Mucosa of descending colon (tissue), 3 donors: ENCODE data around the gene TNFRSF1A. TPM values are rescaled to one million over a fixed set of nuclear protein-coding genes. Genes with fewer than 3 reads are reported as not detected.

ENCODE experiments used
- ATAC-seq: fragments of 200-7000 bp; cut with Tn5 transposase; one replicate; pipeline ENCODE4 v1.9.1; 2020; ENCODE audit warnings: mild to moderate bottlenecking, moderate library complexity
- DNase-seq, 3 donors: peaks; one replicate each; pipeline ENCODE4 v3.0.0-alpha.2; 2020
- H3K36me3 ChIP-seq: fragments of 200-600 bp; one replicate; pipeline ENCODE4 v1.8.0; 2021; ENCODE audit warnings: low read depth, mild to moderate bottlenecking
- H3K4me1 ChIP-seq: fragments of 200-600 bp; one replicate; pipeline ENCODE4 v1.8.0; 2021; ENCODE audit warnings: low read depth, mild to moderate bottlenecking
- H3K4me3 ChIP-seq: fragments of 200-600 bp; one replicate; pipeline ENCODE4 v1.8.0; 2021; ENCODE audit warnings: mild to moderate bottlenecking
- H3K9me3 ChIP-seq: fragments of 200-600 bp; one replicate; pipeline ENCODE4 v1.8.0; 2021; ENCODE audit warnings: mild to moderate bottlenecking
- intact Hi-C, 2 donors: fragments of 100-400 bp; cut with DNase I in 1 of 2; cut with micrococcal nuclease in 1 of 2; formaldehyde crosslinking; loops; one replicate each; pipeline versions ENCODE4 v1.11.0 to v1.11.1; 2022; cut with DNase I, micrococcal nuclease
- long read RNA-seq, 2 donors: library from polyadenylated mRNA; unstranded; transcript quantifications; one replicate each; pipeline ENCODE4 v2.0.0, GENCODE V29; 2019 to 2021
- total RNA-seq, 3 donors: library from RNA; stranded (reverse); fragmentation: NEBNext Ultra II Directional in 2 of 3; extraction: Animal tissue kit (Norgen Biotek cat#: 25700) in 2 of 3; gene quantifications; one replicate each; pipeline versions ENCODE4 v1.2.1 to v1.2.4, GENCODE V29; 2021 to 2023
- TF ChIP-seq, protein P1 (sequence below): fragments of 200-600 bp; IDR thresholded peaks from one replicate; pipeline ENCODE4 v1.8.0; 2022; ENCODE audit warnings: antibody characterized with exemption, mild to moderate bottlenecking
- donor health status: DM: no; HTN: no; CAD: no; lungs with moderate emphysema.
- donor health status: DM: no; HTN: no; CAD: no.
- donor health status: DM: no; HTN: yes; CAD: no.

Gene TNFRSF1A
- total RNA-seq, result 100 to 1,000 TPM; 166 to 237 (median 211) TPM
- long read RNA-seq, donor 1, transcript TNFRSF1A-201 (10 exons, 2,223 nt), result major isoform, 97 of 151 reads
- long read RNA-seq, donor 1, partial matches to known transcripts, result 22 of 151 reads
- long read RNA-seq, donor 1, other reads (novel, unspliced or antisense), result 31 of 151 reads
- long read RNA-seq, donor 2, transcript TNFRSF1A-201 (10 exons, 2,223 nt), result major isoform, 39 of 55 reads
- long read RNA-seq, donor 2, partial matches to known transcripts, result 5 of 55 reads
- long read RNA-seq, donor 2, other reads (novel, unspliced or antisense), result 10 of 55 reads

DNA sequence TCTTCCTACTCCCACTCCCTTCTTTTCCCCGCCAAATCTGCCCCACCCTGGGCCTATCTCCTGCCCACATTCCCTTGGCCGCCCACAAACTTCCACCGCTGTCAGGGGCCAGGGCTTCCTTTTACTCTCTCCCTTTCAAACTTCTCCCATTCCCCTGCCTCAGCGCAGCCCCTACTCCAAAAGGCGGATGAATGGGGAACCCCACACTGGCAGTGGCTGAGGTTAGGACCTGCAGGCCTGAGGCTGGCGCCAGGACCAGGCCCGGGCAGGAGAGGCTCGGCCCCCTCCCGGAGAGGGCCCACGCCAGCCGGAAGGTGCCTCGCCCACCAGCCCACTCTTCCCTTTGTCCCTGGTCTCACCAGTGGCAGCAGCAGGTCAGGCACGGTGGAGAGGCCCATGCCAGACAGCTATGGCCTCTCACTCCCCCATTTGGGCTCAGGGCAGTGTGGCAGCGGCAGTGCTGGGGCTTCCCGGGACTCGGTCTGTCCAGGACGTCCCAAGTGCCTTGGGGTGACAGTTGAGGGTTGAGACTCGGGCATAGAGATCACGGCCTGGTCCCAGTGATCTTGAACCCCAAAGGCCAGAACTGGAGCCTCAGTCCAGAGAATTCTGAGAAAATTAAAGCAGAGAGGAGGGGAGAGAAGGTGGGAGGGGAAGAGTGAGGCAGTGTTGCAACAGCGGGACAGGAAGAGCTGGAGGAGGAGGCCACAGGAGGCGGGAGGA is at the start of gene TNFRSF1A:
Gene TNFRSF1A (minus strand): TSS at position 660 of the 723 bp plus-strand sequence. CDS start 262 bp downstream, at position 398.
- intact Hi-C loops, result no loop called here
- no peaks in the 10 kb centered on the region for H3K36me3 ChIP-seq
- peak; percentile 71 for ATAC-seq
- no peaks in the 10 kb centered on the region for H3K9me3 ChIP-seq
- TF ChIP-seq, protein P1, sequence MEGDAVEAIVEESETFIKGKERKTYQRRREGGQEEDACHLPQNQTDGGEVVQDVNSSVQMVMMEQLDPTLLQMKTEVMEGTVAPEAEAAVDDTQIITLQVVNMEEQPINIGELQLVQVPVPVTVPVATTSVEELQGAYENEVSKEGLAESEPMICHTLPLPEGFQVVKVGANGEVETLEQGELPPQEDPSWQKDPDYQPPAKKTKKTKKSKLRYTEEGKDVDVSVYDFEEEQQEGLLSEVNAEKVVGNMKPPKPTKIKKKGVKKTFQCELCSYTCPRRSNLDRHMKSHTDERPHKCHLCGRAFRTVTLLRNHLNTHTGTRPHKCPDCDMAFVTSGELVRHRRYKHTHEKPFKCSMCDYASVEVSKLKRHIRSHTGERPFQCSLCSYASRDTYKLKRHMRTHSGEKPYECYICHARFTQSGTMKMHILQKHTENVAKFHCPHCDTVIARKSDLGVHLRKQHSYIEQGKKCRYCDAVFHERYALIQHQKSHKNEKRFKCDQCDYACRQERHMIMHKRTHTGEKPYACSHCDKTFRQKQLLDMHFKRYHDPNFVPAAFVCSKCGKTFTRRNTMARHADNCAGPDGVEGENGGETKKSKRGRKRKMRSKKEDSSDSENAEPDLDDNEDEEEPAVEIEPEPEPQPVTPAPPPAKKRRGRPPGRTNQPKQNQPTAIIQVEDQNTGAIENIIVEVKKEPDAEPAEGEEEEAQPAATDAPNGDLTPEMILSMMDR, result no peak
- H3K4me1 ChIP-seq, result peaks cover 41% of the 10 kb centered on the region
- peak within 1 kb of the TSS; percentile 65 for H3K4me3 ChIP-seq
- peak; percentile 73 to 84 (median 82) for DNase-seq

DNA sequence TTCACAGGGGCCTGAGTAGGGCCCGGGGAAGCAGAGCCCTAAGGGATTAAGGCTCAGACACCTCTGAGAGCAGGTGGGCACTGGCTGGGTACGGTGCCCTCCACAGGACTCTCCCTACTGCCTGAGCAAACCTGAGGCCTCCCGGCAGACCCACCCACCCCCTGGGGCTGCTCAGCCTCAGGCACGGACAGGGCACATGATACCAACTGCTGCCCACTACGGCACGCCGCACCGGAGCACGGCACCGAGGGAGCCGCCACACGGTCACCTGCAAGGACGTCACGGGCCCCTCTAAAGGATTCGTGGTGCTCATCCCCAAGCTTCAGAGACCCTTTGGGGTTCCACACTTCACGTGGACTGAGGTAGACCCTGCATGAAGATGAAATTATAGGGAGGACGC is 49.1 kb upstream of the TNFRSF1A start:
- TF ChIP-seq, protein P1, result no peak
- Histone ChIP-seq H3K9me3 (no peaks in the 10 kb centered on the region), H3K4me1 (peaks cover 38% of the 10 kb centered on the region), H3K36me3 (no peaks in the 10 kb centered on the region), H3K4me3 (no peak overlapping the region)
- ATAC-seq (no peak), DNase-seq (no peak)
- intact Hi-C loops, result no loop called here

- DNase-seq (peak in 2 of 3 donors; percentile 70 to 72), ATAC-seq (peak; percentile 24)
- Histone ChIP-seq H3K4me3 (no peak overlapping the region), H3K4me1 (peaks cover 40% of the 10 kb centered on the region), H3K36me3 (no peaks in the 10 kb centered on the region), H3K9me3 (no peaks in the 10 kb centered on the region)
- intact Hi-C loops, result no loop called here
- TF ChIP-seq, protein P1, result no peak
Measured at GRCh38 chr12:6390084-6390799, 48.4 kb upstream of the TNFRSF1A start.

- intact Hi-C loops, result loop anchor here in 1 of 2 donors (10.0 kb wide), 1 partner anchor 53 kb away; no protein-coding TSS in a partner anchor
- TF ChIP-seq, protein P1, result no peak
- ATAC-seq (no peak), DNase-seq (no peak)
- peaks cover 43% of the 10 kb centered on the region for H3K4me1 ChIP-seq
- no peaks in the 10 kb centered on the region for H3K9me3 ChIP-seq
- H3K36me3 ChIP-seq, result no peaks in the 10 kb centered on the region
- H3K4me3 ChIP-seq, result no peak overlapping the region
Measured at GRCh38 chr12:6387541-6387940, 45.7 kb upstream of the TNFRSF1A start.

- TF ChIP-seq, protein P1, result no peak
- no peaks in the 10 kb centered on the region for H3K9me3 ChIP-seq
- DNase-seq, result no peak
- no peaks in the 10 kb centered on the region for H3K36me3 ChIP-seq
- peaks cover 32% of the 10 kb centered on the region for H3K4me1 ChIP-seq
- no peak for ATAC-seq
- no peak overlapping the region for H3K4me3 ChIP-seq
- intact Hi-C loops, result loop anchor here in 1 of 2 donors (10.0 kb wide), 1 partner anchor 52 kb away; no protein-coding TSS in a partner anchor
Measured at GRCh38 chr12:6386491-6386890, 44.6 kb upstream of the TNFRSF1A start.
